Thoracic aorta (tissue), 2 donors: Measurements from ENCODE around the gene LCN2. TPM values are rescaled to one million over a fixed set of nuclear protein-coding genes. Genes with fewer than 3 reads are reported as not detected.

Experiments
- ATAC-seq: fragments of 150-250 bp; one replicate; pipeline ENCODE4 v1.8.0; 2017; ENCODE audit warnings: low read depth; ENCODE audit not compliant: insufficient number of reproducible peaks, low FRiP score
- DNase-seq: peaks from one replicate; pipeline ENCODE4 v3.0.0-alpha.2; 2020; ENCODE audit warnings: low spot score
- H3K27ac ChIP-seq, 2 donors: fragments of 200-600 bp; sonication (generic); 1 replicate in 1 of 2; 2 replicates in 1 of 2; pipeline ENCODE4 v1.5.1; 2016; ENCODE audit warnings: mild to moderate bottlenecking in 2 of 2, moderate library complexity in 2 of 2
- H3K27me3 ChIP-seq: fragments of 200-600 bp; sonication (generic); replicated peaks from 2 replicates; pipeline ENCODE4 v1.6.0; 2016; ENCODE audit warnings: mild to moderate bottlenecking; ENCODE audit not compliant: insufficient read depth
- H3K36me3 ChIP-seq: fragments of 200-600 bp; sonication (generic); one replicate; pipeline ENCODE4 v1.5.1; 2016
- H3K4me1 ChIP-seq, 2 donors: fragments of 200-600 bp; sonication (generic); 1 replicate in 1 of 2; 2 replicates in 1 of 2; pipeline versions ENCODE4 v1.5.1 to v1.6.0; 2016; ENCODE audit warnings: low read depth in 2 of 2, mild to moderate bottlenecking in 1 of 2; ENCODE audit not compliant: control insufficient read depth in 1 of 2
- H3K4me3 ChIP-seq: fragments of 200-600 bp; sonication (generic); 2 replicates; pipeline ENCODE4 v1.5.1; 2016; ENCODE audit warnings: mild to moderate bottlenecking
- H3K9me3 ChIP-seq: fragments of 200-600 bp; sonication (generic); 2 replicates; pipeline ENCODE4 v1.5.1; 2016
- CTCF ChIP-seq: fragments of 200-600 bp; sonication (generic); IDR thresholded peaks from one replicate; pipeline ENCODE4 v1.5.1; 2019; ENCODE audit warnings: antibody characterized with exemption
- total RNA-seq, 2 donors: library from RNA; depleted of rRNA; stranded (reverse); fragments of >200 nt; gene quantifications; one replicate each; pipeline versions ENCODE4 v1.1.0 to v1.2.3, GENCODE V29; 2016

The LCN2 gene
- total RNA-seq, 2 donors from 2014 or later, result not detected

- Histone ChIP-seq H3K27ac (no peak overlapping the region), H3K27me3 (no peaks in the 10 kb centered on the region), H3K36me3 (no peaks in the 10 kb centered on the region), H3K4me1 (no peaks in the 10 kb centered on the region), H3K4me3 (no peak overlapping the region), H3K9me3 (no peaks in the 10 kb centered on the region)
- DNase-seq, result no peak
- TF ChIP-seq CTCF, result no peak
- ATAC-seq, result no peak
Measured at GRCh38 chr9:128152133-128153059, 3.1 kb downstream of the LCN2 start.

DNA sequence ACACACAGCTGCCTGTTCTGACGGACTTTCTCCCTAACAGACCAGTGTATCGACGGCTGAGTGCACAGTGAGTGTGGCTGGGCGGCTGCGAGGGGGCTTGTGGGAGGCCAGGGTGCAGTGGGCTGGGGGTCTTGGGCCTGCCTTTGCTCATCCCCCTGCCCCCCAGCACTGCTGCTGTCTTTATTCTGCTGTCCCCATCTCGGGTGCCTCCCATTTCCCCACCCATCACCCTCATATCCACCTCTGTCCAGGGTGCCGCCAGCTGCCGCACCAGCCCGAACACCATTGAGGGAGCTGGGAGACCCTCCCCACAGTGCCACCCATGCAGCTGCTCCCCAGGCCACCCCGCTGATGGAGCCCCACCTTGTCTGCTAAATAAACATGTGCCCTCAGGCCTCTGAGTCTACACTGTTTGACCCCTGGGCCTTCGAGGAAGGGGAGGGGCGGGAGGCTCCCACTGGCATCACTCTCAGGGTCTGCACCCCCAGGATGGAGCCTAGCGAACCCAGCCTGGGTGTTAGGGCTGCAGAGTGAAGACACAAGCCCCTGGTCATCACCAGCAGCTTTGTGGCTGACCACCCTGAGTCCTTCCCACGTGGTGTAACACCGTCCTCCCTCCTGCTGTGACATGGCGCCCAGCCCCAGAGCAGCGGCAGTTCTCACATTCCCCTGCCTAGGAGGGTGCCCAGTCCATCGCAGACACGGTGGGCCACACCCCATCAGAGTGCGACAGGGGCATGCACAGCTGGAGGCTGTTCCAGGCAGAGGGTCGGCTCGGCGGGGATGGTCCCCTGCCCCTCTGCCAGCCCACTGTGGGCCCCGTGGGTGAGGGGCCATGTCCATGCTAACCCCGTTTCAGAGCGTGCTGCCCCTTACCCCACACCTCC, 4.0 kb downstream of the LCN2 start:
- no peak for TF ChIP-seq CTCF
- Histone ChIP-seq H3K9me3 (no peaks in the 10 kb centered on the region), H3K27ac (no peak overlapping the region), H3K27me3 (no peaks in the 10 kb centered on the region), H3K36me3 (no peaks in the 10 kb centered on the region), H3K4me3 (no peak overlapping the region), H3K4me1 (no peaks in the 10 kb centered on the region)
- DNase-seq, result no peak
- no peak for ATAC-seq

DNA sequence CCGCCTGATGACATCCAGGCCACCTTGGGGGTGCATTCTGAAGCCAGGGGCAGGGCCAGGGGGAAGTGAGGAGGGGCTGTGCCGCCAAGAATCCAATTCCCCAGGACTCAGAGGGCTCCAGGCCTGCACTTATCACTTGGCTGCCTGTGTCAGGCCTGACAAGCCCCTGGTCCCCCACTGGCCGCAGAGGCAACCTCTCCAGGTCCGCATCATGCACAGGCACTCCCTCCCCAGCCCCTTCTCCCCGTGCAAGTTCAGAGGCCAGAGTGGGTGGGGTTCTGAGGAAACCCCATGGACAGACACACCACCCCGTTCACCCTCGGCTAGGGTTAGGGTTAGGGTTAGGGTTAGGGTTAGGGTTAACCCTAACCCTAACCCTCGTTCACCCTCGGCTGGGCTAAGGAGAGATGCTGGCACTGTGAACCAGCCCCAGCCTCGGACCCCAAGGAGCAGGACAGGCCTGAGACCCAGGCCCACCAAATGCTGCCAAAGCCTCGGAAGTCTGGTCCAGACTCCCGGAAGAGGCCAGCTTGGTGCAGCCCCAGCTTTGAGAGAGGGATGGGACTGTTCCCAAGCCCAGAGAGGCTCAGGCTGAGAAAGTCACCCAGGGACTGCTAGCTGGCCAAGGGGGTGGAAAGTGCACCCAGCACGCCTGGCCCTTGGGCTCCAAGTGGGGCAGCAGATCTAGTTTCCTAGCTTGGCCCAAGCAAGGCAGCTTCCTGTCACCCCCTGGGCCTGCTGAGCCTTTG, 4.9 kb downstream of the LCN2 start:
- Histone ChIP-seq H3K27ac (no peak overlapping the region), H3K36me3 (no peaks in the 10 kb centered on the region), H3K9me3 (no peaks in the 10 kb centered on the region), H3K4me3 (no peak overlapping the region), H3K4me1 (no peaks in the 10 kb centered on the region), H3K27me3 (no peaks in the 10 kb centered on the region)
- TF ChIP-seq CTCF, result no peak
- DNase-seq (no peak), ATAC-seq (no peak)

- H3K36me3 ChIP-seq, result no peaks in the 10 kb centered on the region
- ATAC-seq, result no peak
Measured at GRCh38 chr9:128155736-128156500, 6.7 kb downstream of the LCN2 start.

More at GRCh38 chr9:128155736-128156500, 6.7 kb downstream of the LCN2 start:
- Histone ChIP-seq H3K9me3 (no peaks in the 10 kb centered on the region), H3K4me1 (peaks cover 3 to 6% of the 10 kb centered on the region in 2 donors), H3K27ac (no peak overlapping the region), H3K4me3 (no peak overlapping the region), H3K27me3 (no peaks in the 10 kb centered on the region)
- TF ChIP-seq CTCF, result no peak
- DNase-seq, result no peak
